HG03159 (cell line): ENCODE results near the gene TFF3.

Source experiments
- ATAC-seq: cut with Tn5 transposase; IDR thresholded peaks from one replicate; pipeline ENCODE4 v1.9.1; 2021; ENCODE audit warnings: mild to moderate bottlenecking, moderate library complexity; ENCODE audit not compliant: unreplicated experiment

The TFF3 gene

DNA sequence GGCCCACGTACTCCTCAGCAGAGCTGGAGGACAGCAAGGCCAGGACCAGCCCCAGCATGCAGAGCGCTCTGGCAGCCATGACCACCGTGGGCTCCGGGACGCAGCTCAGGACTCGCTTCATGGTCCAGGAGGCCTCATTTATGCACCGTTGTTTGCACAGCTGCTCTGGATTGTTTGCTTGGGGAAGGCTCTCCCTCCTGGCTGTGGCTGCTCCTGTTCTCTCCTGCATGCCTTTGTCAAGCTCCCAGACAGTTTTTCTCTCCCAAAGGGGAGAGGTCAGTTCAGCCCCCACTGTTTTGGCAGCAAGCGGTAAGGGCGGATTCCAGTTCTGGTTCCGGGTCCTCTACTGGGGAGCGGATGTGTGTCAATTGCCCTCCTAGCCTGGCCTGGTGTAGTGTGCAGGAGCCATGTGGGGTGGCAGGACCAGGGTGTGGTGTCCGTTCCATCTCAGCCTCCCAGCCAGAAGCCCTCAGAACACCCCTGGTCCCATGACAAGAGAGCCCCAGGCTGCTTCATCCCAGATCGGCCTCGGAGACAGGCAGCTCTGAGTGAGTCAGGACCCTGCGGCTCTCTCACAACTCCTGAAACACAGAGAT, at the start of gene TFF3:
TSS of gene TFF3 (minus strand) at position 114 of the 596 bp plus-strand sequence. CDS start at position 79, 35 bp downstream.
- ATAC-seq: no peak

GRCh38 chr21:42364304-42364865, 49.2 kb upstream of the TFF3 start:
- ATAC-seq: no peak

GRCh38 chr21:42363312-42363711, 48.1 kb upstream of the TFF3 start:
- ATAC-seq: no peak

- no peak for ATAC-seq
Measured at GRCh38 chr21:42362700-42363099, 47.5 kb upstream of the TFF3 start.

DNA sequence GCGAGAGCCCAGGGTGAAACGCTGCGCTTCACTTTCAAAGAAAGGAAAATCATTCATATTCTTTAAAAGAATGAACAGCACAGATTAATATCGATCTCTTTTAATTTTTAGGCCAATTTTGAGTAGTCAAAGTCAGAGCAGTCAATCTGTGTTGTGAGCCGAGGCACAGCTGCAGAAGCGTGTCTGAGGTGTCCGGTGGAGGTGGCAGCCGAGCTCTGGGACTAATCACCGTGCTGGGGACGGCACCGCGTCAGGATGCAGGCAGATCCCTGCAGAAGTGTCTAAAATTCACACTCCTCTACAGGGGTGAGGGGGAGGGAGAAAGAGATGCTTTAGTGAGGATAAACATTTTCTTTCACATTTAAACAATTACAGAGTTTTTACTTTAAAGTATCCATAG, 47.0 kb upstream of the TFF3 start:
- ATAC-seq: no peak

DNA sequence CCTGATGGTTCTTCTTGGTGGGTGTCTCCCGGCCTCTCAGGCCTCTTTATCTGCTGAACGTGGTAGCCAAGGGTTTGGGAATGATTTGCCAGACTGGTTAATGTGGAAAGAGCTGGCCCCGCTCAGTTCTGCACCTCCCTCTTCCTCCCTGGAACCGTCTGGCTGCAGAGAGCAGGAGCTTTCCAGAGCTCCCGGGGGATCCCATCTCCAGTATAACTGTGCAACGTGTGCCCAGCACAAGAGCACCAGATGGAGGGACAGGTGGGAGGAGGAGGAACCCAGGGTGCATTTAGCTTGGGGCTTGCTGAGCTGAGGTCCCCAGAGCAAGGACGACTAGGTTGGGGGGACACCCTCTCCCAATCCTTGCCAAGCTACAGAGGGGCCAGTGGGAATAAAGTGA, 46.1 kb upstream of the TFF3 start:
- no peak for ATAC-seq

GRCh38 chr21:42360317-42360716, 45.1 kb upstream of the TFF3 start:
- ATAC-seq: no peak

- no peak for ATAC-seq
Measured at GRCh38 chr21:42358937-42359336, 43.7 kb upstream of the TFF3 start.

GRCh38 chr21:42358261-42358660, 43.1 kb upstream of the TFF3 start:
- no peak for ATAC-seq

- no peak for ATAC-seq
Measured at GRCh38 chr21:42357307-42357706, 42.1 kb upstream of the TFF3 start.

DNA sequence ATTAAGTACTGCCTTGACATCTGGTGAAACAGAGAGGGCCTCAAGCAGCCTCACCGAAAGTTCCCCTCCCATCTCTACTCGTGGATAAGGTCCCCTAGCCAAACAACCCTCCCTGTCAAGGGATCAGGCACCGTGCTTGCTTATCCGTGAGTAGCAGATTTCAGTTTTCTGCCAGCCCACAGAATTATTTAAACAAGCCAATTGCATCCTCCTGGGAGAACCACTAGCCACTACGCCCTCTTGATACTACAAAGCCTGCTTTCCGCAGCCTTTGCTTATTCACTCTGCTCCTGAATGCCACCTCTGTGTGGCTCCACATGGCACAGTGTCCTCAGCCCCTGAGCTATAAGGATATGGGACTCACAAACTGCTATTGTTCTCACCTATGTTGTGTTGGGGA, 41.4 kb upstream of the TFF3 start:
- no peak for ATAC-seq

- no peak for ATAC-seq
Measured at GRCh38 chr21:42356046-42356445, 40.8 kb upstream of the TFF3 start.

DNA sequence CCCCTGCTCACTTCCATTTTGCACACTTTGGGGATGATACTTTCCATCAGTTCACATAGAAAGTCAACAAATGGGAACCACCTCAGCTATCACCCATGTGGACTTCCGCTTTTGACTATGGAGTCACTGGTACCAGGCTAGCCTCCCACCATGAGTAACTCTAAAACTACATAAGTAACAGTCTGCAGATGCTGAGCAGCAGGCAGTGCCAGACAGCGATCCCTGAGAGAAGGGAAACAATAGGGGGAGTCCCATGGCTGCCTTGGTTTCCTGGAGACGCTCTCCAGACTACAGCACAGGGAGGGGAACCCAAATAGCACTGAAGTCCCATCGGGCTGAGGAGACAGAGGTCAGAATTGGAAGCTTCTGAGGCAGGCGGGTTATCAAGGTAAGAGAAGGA, 38.4 kb upstream of the TFF3 start:
- ATAC-seq: no peak

DNA sequence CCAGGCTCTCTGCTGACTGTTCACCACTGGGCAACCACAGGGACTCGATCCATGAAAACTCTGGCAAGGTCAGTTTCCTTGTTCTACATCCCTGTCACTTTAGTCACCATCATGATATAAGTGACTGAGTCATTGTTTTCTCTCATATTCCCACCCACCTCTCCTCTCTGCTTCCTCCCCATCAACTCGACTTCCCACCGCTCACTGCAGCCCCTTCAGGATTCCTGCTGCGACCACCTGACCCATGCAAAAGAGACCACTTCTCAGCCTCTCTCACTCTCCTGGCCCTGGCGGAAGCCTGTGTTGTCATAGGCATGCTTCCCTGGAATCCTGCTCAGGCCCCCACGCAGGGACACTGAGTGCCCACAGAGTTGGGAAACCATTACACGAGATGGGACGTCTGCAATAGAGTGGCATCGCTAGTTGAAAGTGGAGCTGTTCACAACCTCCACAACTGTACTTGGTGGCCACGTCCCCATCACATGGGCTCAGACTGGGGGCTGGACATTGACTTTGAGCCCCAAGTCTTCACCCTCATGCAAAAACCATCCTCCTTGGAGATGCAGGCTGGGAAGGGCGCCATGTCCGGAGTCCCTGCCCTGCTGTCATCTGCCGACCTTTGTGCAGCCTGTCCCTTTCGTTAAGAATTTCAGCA, 37.4 kb upstream of the TFF3 start:
- no peak for ATAC-seq

GRCh38 chr21:42351626-42352440, 36.6 kb upstream of the TFF3 start:
- ATAC-seq: no peak

DNA sequence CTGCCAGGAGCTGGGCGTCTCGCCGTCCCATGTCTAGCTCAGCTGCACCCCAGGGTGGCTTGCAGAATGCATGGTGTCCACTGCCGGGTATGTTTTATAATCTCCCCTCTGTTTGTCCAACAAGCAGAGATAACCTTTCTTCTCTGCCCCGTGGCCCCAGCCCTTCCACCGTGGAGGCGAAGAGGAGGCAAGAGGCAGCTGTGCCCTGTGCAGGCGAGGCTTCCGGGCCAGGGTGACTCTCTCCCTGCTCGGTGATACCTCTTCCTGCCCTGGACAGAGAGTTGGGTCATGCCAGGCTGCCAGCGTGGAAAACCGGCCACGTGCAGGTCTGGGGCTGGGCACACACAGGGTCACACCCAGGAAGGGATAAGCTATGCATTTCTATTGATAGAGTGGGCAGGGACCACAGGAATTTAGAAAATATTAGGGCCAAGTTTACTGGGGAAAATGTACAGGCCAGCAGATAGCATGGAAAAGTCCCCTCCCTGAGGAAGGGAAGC, 35.8 kb upstream of the TFF3 start, which contains the start of gene TFF2:
TSS of gene TFF2 (minus strand) at position 68 of the 500 bp plus-strand sequence. CDS start at position 31, 37 bp downstream.
- ATAC-seq: no peak

DNA sequence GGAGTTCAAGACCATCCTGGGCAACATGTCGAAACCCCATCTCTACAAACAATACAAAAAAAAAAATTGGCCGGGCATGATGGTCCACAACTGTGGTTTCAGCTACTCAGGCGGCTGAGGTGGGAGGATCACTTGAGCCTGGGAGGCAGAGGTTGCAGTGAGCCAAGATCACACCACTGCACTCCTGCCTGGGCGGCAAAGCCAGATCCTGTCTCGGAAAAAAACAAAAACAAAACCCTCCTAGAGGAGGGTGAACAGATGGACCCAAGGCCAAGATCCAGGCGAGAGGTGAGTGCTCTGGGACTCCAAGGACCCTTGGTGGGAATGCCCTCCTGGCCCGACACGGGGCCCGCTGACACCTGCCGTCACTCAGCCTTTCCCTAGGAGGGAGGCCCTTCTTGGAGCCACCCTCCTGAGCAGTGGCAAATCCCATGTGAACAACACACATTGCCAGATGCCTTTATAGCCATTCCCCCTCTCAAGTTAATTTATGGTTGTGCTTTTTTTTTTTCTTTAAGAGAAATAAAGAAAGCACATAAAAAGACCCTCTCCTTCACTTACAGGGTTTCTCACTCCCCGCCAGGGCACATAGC, 35.2 kb upstream of the TFF3 start:
- no peak for ATAC-seq

DNA sequence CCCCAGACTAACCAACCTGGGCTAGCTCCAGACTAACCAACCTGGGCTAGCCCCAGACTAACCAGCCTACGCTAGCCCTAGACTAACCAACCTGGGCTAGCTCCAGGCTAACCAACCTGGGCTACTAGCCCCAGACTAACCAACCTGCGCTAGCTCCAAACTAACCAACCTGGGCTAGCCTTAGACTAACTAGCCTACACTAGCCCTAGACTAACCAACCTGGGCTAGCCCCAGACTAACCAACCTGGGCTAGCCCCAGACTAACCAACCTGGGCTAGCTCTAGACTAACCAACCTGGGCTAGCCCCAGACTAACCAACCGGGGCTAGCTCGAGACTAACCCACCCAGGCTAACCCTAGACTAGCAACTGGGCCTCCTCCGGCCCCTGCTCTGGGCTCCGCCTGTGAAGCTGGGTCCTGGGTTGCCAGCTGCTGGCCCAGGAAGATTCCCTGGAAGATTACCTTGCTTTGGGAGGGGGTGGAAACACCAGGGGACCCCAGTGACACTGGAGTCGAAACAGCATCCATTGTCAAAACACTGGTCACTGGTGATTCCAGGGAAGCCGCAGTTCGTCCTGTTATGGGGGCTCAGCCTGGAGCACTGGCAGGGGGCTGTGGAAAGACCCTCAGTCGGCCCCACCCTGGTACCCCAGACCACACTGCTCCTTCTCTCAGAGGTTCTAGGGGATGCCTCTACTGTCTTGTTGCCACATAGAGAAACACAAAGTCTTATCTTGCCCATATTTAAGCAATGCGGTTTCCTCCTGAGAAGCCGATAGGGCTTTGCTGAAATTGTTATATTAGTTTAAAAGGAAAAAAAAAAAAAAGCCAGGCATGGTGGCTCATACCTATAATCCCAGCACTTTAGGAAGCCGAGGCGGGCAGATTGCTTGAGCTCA, 34.5 kb upstream of the TFF3 start:
- no peak for ATAC-seq

DNA sequence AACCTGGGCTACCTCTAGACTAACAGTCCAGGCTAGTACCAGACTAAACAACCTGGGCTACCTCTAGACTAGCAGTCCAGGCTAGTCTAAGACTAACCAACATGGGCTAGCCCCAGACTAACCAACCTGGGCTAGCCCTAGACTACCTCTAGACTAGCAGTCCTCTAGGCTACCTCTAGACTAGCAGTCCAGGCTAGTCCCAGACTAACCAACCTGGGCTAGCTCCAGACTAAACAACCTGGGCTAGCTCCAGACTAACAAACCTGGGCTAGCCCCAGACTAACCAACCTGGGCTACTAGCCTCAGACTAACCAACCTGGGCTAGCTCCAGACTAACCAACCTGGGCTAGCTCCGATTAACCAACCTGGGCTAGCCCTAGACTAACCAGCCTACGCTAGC, 33.6 kb upstream of the TFF3 start:
- ATAC-seq: no peak
